ENCODE measurements around the gene CNR1.

- TF ChIP-seq CTCF (IDR thresholded peaks at IDR 0.05) = no peak
- TF ChIP-seq EZH2 (IDR thresholded peaks at IDR 0.05) = no peak
- no peak for TF ChIP-seq EZH2phosphoT487 (IDR thresholded peaks at IDR 0.05)
Observed at GRCh38 chr6:88161940-88162339, 4.2 kb downstream of the CNR1 start.
